Central memory CD8-positive, alpha-beta T cell (primary cell): ENCODE data around the gene AGBL4.

Experiments
- ATAC-seq: fragments of 150-1000 bp; cut with Tn5 transposase; replicated peaks from 2 replicates; pipeline ENCODE4 v1.10.0; 2022; ENCODE audit warnings: mild to moderate bottlenecking, moderate FRiP score, moderate number of reproducible peaks; ENCODE audit not compliant: poor library complexity, severe bottlenecking; ENCODE audit errors: extremely low read depth
- DNase-seq, 2 donors: peaks; one replicate each; pipeline ENCODE4 v3.0.0; 2021; ENCODE audit warnings: low spot score in 2 of 2
- H3K27ac Mint-ChIP-seq: one replicate; pipeline ENCODE4 v1.8.0; 2022; ENCODE audit warnings: low read depth, mild to moderate bottlenecking, moderate library complexity, mixed read lengths
- H3K27me3 Mint-ChIP-seq: one replicate; pipeline ENCODE4 v1.8.0; 2022; ENCODE audit warnings: mixed read lengths
- H3K36me3 Mint-ChIP-seq: one replicate; pipeline ENCODE4 v1.8.0; 2022; ENCODE audit warnings: mild to moderate bottlenecking, moderate library complexity, mixed read lengths; ENCODE audit not compliant: insufficient read depth
- H3K4me1 Mint-ChIP-seq: one replicate; pipeline ENCODE4 v1.8.0; 2022; ENCODE audit warnings: mixed read lengths
- H3K4me3 Mint-ChIP-seq: one replicate; pipeline ENCODE4 v1.8.0; 2022; ENCODE audit warnings: mild to moderate bottlenecking, moderate library complexity, mixed read lengths
- H3K9me3 Mint-ChIP-seq: one replicate; pipeline ENCODE4 v1.8.0; 2022; ENCODE audit warnings: mixed read lengths

Gene AGBL4

GRCh38 chr1:48701445-48701844 is 1322.3 kb downstream of the AGBL4 start:
- Mint-ChIP-seq H3K27ac (no peak overlapping the region), H3K9me3 (no peaks in the 10 kb centered on the region), H3K36me3 (peaks cover 1% of the 10 kb centered on the region), H3K4me1 (no peaks in the 10 kb centered on the region), H3K27me3 (peaks cover 47% of the 10 kb centered on the region), H3K4me3 (no peak overlapping the region)
- DNase-seq = no peak
- ATAC-seq = no peak

GRCh38 chr1:48697066-48697707 is 1326.6 kb downstream of the AGBL4 start:
- Mint-ChIP-seq H3K4me3 (no peak overlapping the region), H3K36me3 (no peaks in the 10 kb centered on the region), H3K4me1 (no peaks in the 10 kb centered on the region), H3K27ac (no peak overlapping the region), H3K27me3 (peaks cover 35% of the 10 kb centered on the region), H3K9me3 (no peaks in the 10 kb centered on the region)
- DNase-seq (peak in 1 of 2 donors; percentile 27), ATAC-seq (no peak)

- H3K36me3 Mint-ChIP-seq = no peaks in the 10 kb centered on the region
- H3K4me3 Mint-ChIP-seq = no peak overlapping the region
- H3K27me3 Mint-ChIP-seq = peaks cover 19% of the 10 kb centered on the region
- no peaks in the 10 kb centered on the region for H3K4me1 Mint-ChIP-seq
- H3K27ac Mint-ChIP-seq = no peak overlapping the region
- no peaks in the 10 kb centered on the region for H3K9me3 Mint-ChIP-seq
- ATAC-seq (no peak), DNase-seq (no peak)
Observed at GRCh38 chr1:48695161-48695560, 1328.6 kb downstream of the AGBL4 start.

GRCh38 chr1:48693674-48694320 is 1330.0 kb downstream of the AGBL4 start:
- Mint-ChIP-seq H3K9me3 (no peaks in the 10 kb centered on the region), H3K4me1 (no peaks in the 10 kb centered on the region), H3K27ac (no peak overlapping the region), H3K4me3 (no peak overlapping the region), H3K36me3 (no peaks in the 10 kb centered on the region), H3K27me3 (peaks cover 9% of the 10 kb centered on the region)
- ATAC-seq = no peak
- no peak for DNase-seq

- no peak for DNase-seq
- Mint-ChIP-seq H3K4me3 (no peak overlapping the region), H3K27ac (no peak overlapping the region), H3K27me3 (peaks cover 9% of the 10 kb centered on the region), H3K4me1 (no peaks in the 10 kb centered on the region), H3K36me3 (no peaks in the 10 kb centered on the region), H3K9me3 (no peaks in the 10 kb centered on the region)
- no peak for ATAC-seq
Observed at GRCh38 chr1:48693180-48693579, 1330.6 kb downstream of the AGBL4 start.

GRCh38 chr1:48692235-48692634 is 1331.5 kb downstream of the AGBL4 start:
- Mint-ChIP-seq H3K27ac (no peak overlapping the region), H3K36me3 (no peaks in the 10 kb centered on the region), H3K4me3 (no peak overlapping the region), H3K9me3 (no peaks in the 10 kb centered on the region), H3K27me3 (peaks cover 9% of the 10 kb centered on the region), H3K4me1 (no peaks in the 10 kb centered on the region)
- ATAC-seq = no peak
- DNase-seq = no peak

DNA sequence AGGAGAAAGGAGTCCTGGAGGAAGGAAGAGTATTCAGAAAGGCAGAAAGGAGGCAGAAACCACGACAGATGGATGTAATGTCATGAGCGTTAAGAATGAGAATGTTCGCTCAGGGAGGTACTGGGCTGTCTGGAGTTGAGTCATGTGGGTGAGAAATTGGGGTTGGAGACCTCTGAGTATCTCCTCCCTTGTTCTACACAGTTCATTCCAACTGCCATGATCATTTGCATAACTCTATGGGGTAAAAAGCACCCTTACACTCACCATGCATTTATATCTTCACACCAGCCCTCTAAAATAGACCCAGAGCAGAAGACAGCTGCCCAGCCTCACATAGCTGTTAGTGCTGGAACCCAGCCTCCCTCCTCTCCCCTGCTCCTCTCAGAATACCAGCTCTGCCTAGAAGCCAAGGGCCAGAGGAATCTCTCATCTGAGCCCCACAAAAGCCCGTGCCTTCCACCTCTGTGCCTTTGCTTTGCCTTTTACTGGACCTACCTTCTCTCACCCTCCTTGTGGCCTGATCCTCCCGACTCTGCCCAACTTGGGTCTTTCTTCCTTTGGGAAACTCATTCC is 1332.2 kb downstream of the AGBL4 start:
- H3K27ac Mint-ChIP-seq = no peak overlapping the region
- no peaks in the 10 kb centered on the region for H3K4me1 Mint-ChIP-seq
- no peaks in the 10 kb centered on the region for H3K36me3 Mint-ChIP-seq
- H3K4me3 Mint-ChIP-seq = no peak overlapping the region
- ATAC-seq = no peak
- DNase-seq = no peak
- H3K9me3 Mint-ChIP-seq = no peaks in the 10 kb centered on the region
- peaks cover 9% of the 10 kb centered on the region for H3K27me3 Mint-ChIP-seq

DNA sequence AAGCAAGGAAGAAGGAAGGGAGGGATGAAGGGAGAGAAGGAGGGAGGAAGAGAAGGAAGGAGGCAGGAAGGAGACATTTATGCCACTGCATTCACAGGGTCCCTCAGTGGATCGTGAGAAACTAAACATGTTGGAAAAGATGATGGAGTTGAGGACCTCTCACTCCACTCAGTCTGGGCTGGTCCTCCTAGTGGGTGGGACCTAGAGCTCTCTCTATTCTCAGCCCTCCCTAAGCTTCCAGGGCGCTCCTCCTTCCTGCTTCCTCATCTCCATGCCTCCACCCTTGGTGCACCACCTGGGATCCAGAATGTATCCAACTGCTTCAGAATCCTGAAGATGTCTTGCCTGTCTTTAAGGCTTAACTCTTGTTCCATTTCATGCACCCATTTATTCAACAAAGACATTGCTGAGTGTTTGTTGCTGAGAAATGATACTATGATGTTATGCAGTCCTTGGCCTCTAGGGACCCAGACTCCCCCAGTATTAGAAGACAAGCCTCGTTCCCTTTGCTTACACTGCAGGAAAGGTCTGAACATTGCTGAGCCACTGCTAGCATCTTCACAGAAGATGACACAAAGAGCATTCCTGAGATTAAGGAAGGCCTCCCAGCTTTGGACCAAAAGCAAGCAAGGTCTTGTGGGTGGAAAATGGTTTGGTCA is 1335.5 kb downstream of the AGBL4 start:
- Mint-ChIP-seq H3K9me3 (no peaks in the 10 kb centered on the region), H3K36me3 (no peaks in the 10 kb centered on the region), H3K27me3 (peaks cover 9% of the 10 kb centered on the region), H3K4me1 (no peaks in the 10 kb centered on the region), H3K27ac (no peak overlapping the region), H3K4me3 (no peak overlapping the region)
- no peak for DNase-seq
- no peak for ATAC-seq

GRCh38 chr1:48687282-48688045 is 1336.3 kb downstream of the AGBL4 start:
- H3K27me3 Mint-ChIP-seq = peaks cover 7% of the 10 kb centered on the region
- no peaks in the 10 kb centered on the region for H3K9me3 Mint-ChIP-seq
- DNase-seq = no peak
- ATAC-seq = no peak
- no peak overlapping the region for H3K4me3 Mint-ChIP-seq
- no peaks in the 10 kb centered on the region for H3K36me3 Mint-ChIP-seq
- H3K27ac Mint-ChIP-seq = no peak overlapping the region
- no peaks in the 10 kb centered on the region for H3K4me1 Mint-ChIP-seq

GRCh38 chr1:48686159-48686558 is 1337.6 kb downstream of the AGBL4 start:
- H3K36me3 Mint-ChIP-seq = no peaks in the 10 kb centered on the region
- H3K27ac Mint-ChIP-seq = no peak overlapping the region
- no peak overlapping the region for H3K4me3 Mint-ChIP-seq
- ATAC-seq (no peak), DNase-seq (no peak)
- no peaks in the 10 kb centered on the region for H3K27me3 Mint-ChIP-seq
- H3K9me3 Mint-ChIP-seq = no peaks in the 10 kb centered on the region
- H3K4me1 Mint-ChIP-seq = no peaks in the 10 kb centered on the region

GRCh38 chr1:48684381-48684780 is 1339.4 kb downstream of the AGBL4 start:
- Mint-ChIP-seq H3K27me3 (no peaks in the 10 kb centered on the region), H3K4me1 (no peaks in the 10 kb centered on the region), H3K4me3 (no peak overlapping the region), H3K9me3 (no peaks in the 10 kb centered on the region), H3K36me3 (no peaks in the 10 kb centered on the region), H3K27ac (no peak overlapping the region)
- DNase-seq = no peak
- ATAC-seq = no peak

DNA sequence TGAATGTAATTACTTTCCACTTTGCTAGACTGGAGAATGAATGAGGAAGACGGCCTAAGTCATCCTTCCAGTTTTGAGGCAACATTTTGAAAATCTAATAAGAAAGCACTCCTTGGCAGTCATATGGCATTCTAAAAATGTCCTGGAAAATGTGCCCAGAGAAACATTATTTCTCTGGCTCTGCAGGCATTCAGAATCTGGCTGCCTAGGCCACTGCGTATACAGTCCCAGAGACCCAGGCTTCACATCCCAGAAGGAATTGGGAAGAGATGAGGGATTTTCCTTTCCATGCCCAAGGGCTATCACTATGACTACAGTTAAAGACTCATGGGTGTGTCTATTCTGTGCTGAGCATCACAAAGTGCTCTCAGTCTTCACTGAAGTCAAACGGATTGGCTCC is 1339.9 kb downstream of the AGBL4 start:
- Mint-ChIP-seq H3K4me3 (no peak overlapping the region), H3K9me3 (no peaks in the 10 kb centered on the region), H3K4me1 (no peaks in the 10 kb centered on the region), H3K27ac (no peak overlapping the region), H3K36me3 (no peaks in the 10 kb centered on the region), H3K27me3 (no peaks in the 10 kb centered on the region)
- ATAC-seq (no peak), DNase-seq (no peak)
